IMR-90 (cell line): Measurements from ENCODE around the gene NCK1. TPM values are rescaled to one million over a fixed set of nuclear protein-coding genes. Genes with fewer than 3 reads are reported as not detected.

ENCODE experiments used
- ATAC-seq: fragments of 200-7000 bp; cut with Tn5 transposase; 2 replicates; pipeline ENCODE4 v1.9.1; 2020; ENCODE audit warnings: low read depth, mild to moderate bottlenecking, moderate library complexity
- BruUV-seq: library from RNA; stranded (reverse); fragments of 400-500 nt; replicated peaks from 2 replicates; lab custom pipeline; 2021; lab: Mats Ljungman, UMichigan
- CTCF ChIA-PET: fragments of 300-600 bp; formaldehyde crosslinking; extraction: SDS; loops from one replicate; lab custom pipeline; 2021; ENCODE audit warnings: antibody characterized with exemption; lab: Yijun Ruan, JAX
- POLR2A ChIA-PET: fragments of 300-600 bp; sonication (Branson Sonifier 250); formaldehyde crosslinking; loops from one replicate; lab custom pipeline; 2022; ENCODE audit warnings: antibody characterized with exemption; ENCODE audit not compliant: unreplicated experiment; lab: Charles Lee
- DNase-seq: peaks from one replicate; pipeline ENCODE4 v3.0.0; 2013
- H2AFZ ChIP-seq: replicated peaks from 2 replicates; pipeline ENCODE3; 2013; ENCODE audit warnings: low read length, mild to moderate bottlenecking; ENCODE audit not compliant: poor library complexity
- H2AK5ac ChIP-seq: 2 replicates; pipeline ENCODE4 v1.6.1; 2013; ENCODE audit warnings: low read depth, low read length, inconsistent platforms
- H2AK9ac ChIP-seq: replicated peaks from 2 replicates; pipeline ENCODE3; 2013; ENCODE audit warnings: mild to moderate bottlenecking, low read depth, low read length, moderate library complexity; ENCODE audit not compliant: poor library complexity
- H2BK120ac ChIP-seq: 2 replicates; pipeline ENCODE4 v1.6.1; 2013; ENCODE audit warnings: low read depth, low read length, inconsistent platforms
- H2BK15ac ChIP-seq: 3 replicates; pipeline ENCODE4 v1.6.1; 2013; ENCODE audit warnings: low read depth, low read length, inconsistent platforms
- H2BK20ac ChIP-seq: 2 replicates; pipeline ENCODE4 v1.6.1; 2013; ENCODE audit warnings: low read depth, mild to moderate bottlenecking, inconsistent platforms, low read length, moderate library complexity
- H2BK5ac ChIP-seq: 2 replicates; pipeline ENCODE4 v1.6.1; 2013; ENCODE audit warnings: mild to moderate bottlenecking, low read depth, low read length, inconsistent platforms; ENCODE audit not compliant: poor library complexity, severe bottlenecking
- H3K14ac ChIP-seq: replicated peaks from 2 replicates; pipeline ENCODE4 v1.6.1; 2013; ENCODE audit warnings: low read depth, low read length, inconsistent platforms
- H3K18ac ChIP-seq: 2 replicates; pipeline ENCODE4 v1.6.1; 2013; ENCODE audit warnings: low read depth, low read length, control low read depth
- H3K23ac ChIP-seq: 2 replicates; pipeline ENCODE4 v1.6.1; 2013; ENCODE audit warnings: low read depth, low read length, inconsistent platforms
- H3K27ac ChIP-seq: 2 replicates; pipeline ENCODE4 v1.5.1; 2013; ENCODE audit warnings: mild to moderate bottlenecking, control low read depth, low read length; ENCODE audit not compliant: insufficient read depth
- H3K27me3 ChIP-seq: 2 replicates; pipeline ENCODE4 v1.6.1; 2013; ENCODE audit warnings: low read length; ENCODE audit not compliant: control insufficient read depth, insufficient read depth
- H3K36me3 ChIP-seq: 2 replicates; pipeline ENCODE4 v1.6.1; 2013; ENCODE audit warnings: low read length, mixed read lengths; ENCODE audit not compliant: control insufficient read depth, insufficient read depth
- H3K4ac ChIP-seq: 2 replicates; pipeline ENCODE4 v1.6.1; 2013; ENCODE audit warnings: low read depth, low read length, inconsistent platforms
- H3K4me1 ChIP-seq: 2 replicates; pipeline ENCODE4 v1.6.1; 2013; ENCODE audit warnings: low read length, mixed read lengths; ENCODE audit not compliant: control insufficient read depth, insufficient read depth
- H3K4me2 ChIP-seq: 2 replicates; pipeline ENCODE4 v1.6.1; 2013; ENCODE audit warnings: low read depth, mild to moderate bottlenecking, control low read depth, low read length, moderate library complexity
- H3K4me3 ChIP-seq: 2 replicates; pipeline ENCODE4 v1.5.1; 2013; ENCODE audit warnings: low read depth, mild to moderate bottlenecking, control low read depth, low read length, moderate library complexity; ENCODE audit not compliant: insufficient read depth
- H3K56ac ChIP-seq: 2 replicates; pipeline ENCODE4 v1.6.1; 2013; ENCODE audit warnings: low read length, inconsistent platforms; ENCODE audit not compliant: insufficient read depth; ENCODE audit errors: extremely low read depth
- H3K79me1 ChIP-seq, 2 experiments: 2 replicates each; pipeline ENCODE4 v1.6.1; 2013; ENCODE audit warnings: low read length in 2 of 2, inconsistent platforms in 1 of 2, low read depth in 1 of 2
- H3K9ac ChIP-seq: 2 replicates; pipeline ENCODE4 v1.6.1; 2013; ENCODE audit warnings: low read depth, low read length, control low read depth
- H3K9me1 ChIP-seq: 2 replicates; pipeline ENCODE4 v1.6.1; 2013; ENCODE audit warnings: low read length, inconsistent platforms; ENCODE audit not compliant: insufficient read depth
- H3K9me3 ChIP-seq: 2 replicates; pipeline ENCODE4 v1.6.1; 2013; ENCODE audit warnings: low read length; ENCODE audit not compliant: control insufficient read depth, insufficient read depth
- H4K20me1 ChIP-seq: 2 replicates; pipeline ENCODE4 v1.6.1; 2013; ENCODE audit warnings: low read length, inconsistent platforms; ENCODE audit not compliant: insufficient read depth
- H4K5ac ChIP-seq: 2 replicates; pipeline ENCODE4 v1.6.1; 2013; ENCODE audit warnings: mild to moderate bottlenecking, low read depth, low read length, control low read depth
- H4K8ac ChIP-seq, 2 experiments: 2 replicates each; pipeline ENCODE4 v1.6.1; 2013; ENCODE audit warnings: low read depth in 2 of 2, low read length in 2 of 2, control low read depth in 1 of 2, inconsistent platforms in 1 of 2
- H4K91ac ChIP-seq: 2 replicates; pipeline ENCODE4 v1.6.1; 2013; ENCODE audit warnings: low read depth, low read length, inconsistent platforms; ENCODE audit not compliant: insufficient read depth
- BHLHE40 ChIP-seq: fragments of 150-350 bp; IDR thresholded peaks from 2 replicates; pipeline ENCODE4 v1.6.1; 2016; ENCODE audit warnings: mild to moderate bottlenecking, low read depth, low read length
- CEBPB ChIP-seq: IDR thresholded peaks from 2 replicates; pipeline ENCODE4 v1.6.1; 2012; ENCODE audit warnings: low read depth, low read length, improper control_type of control experiment
- MAFK ChIP-seq: IDR thresholded peaks from 2 replicates; pipeline ENCODE4 v1.6.1; 2012; ENCODE audit warnings: low read depth, low read length, improper control_type of control experiment
- MAZ ChIP-seq: IDR thresholded peaks from 2 replicates; pipeline ENCODE4 v1.6.1; 2012; ENCODE audit warnings: low read depth, mild to moderate bottlenecking, low read length, improper control_type of control experiment, moderate library complexity, borderline replicate concordance
- MXI1 ChIP-seq: IDR thresholded peaks from 2 replicates; pipeline ENCODE4 v1.6.1; 2012; ENCODE audit warnings: low read depth, mild to moderate bottlenecking, low read length, moderate library complexity, borderline replicate concordance
- NFE2L2 ChIP-seq: fragments of 150-350 bp; IDR thresholded peaks from 2 replicates; pipeline ENCODE4 v1.6.1; 2016; ENCODE audit warnings: low read depth, mild to moderate bottlenecking, low read length
- RAD21 ChIP-seq: IDR thresholded peaks from 2 replicates; pipeline ENCODE4 v1.6.1; 2012; ENCODE audit warnings: low read length, improper control_type of control experiment
- RFX5 ChIP-seq: IDR thresholded peaks from 2 replicates; pipeline ENCODE4 v1.8.0; 2012; ENCODE audit warnings: low read depth, mild to moderate bottlenecking, low read length, moderate library complexity
- SMC3 ChIP-seq: fragments of 150-350 bp; IDR thresholded peaks from 2 replicates; pipeline ENCODE4 v1.6.1; 2016; ENCODE audit warnings: low read depth, mild to moderate bottlenecking, antibody characterized with exemption, low read length, moderate library complexity
- WGBS, 2 experiments: methylation state at CpG; one replicate each; pipeline versions ENCODE4 v1.1.5 to v1.1.7; 2013; ENCODE audit warnings: missing lambda C conversion rate in 2 of 2; ENCODE audit not compliant: insufficient read length in 1 of 2; ENCODE audit errors: extremely low coverage in 2 of 2; 5-methylcytosine and 5-hydroxymethylcytosine counted together
- dilution Hi-C: fragments of 300-500 bp; cut with HindIII; formaldehyde crosslinking; loops from one replicate; pipeline ENCODE4 v1.14.3; 2018; ENCODE audit warnings: low sequenced_read_pairs; ENCODE audit not compliant: unreplicated experiment
- in situ Hi-C: fragments of 300-500 bp; cut with MboI; formaldehyde crosslinking; loops from 3 replicates; pipeline ENCODE4 v1.14.3; 2019; ENCODE audit warnings: low sequenced_read_pairs, inconsistent platforms, mixed read lengths
- intact Hi-C: fragments of 100-400 bp; cut with micrococcal nuclease; formaldehyde crosslinking; loops from 2 replicates; pipeline ENCODE4 v1.10.0; 2022
- polyA plus RNA-seq, 3 experiments: library from polyadenylated mRNA; depleted of rRNA; stranded (reverse); fragments of >200 nt; gene quantifications; 2 replicates each; pipeline ENCODE4 v1.2.3, GENCODE V29; 2012; ENCODE audit warnings: low replicate concordance in 1 of 3
- total RNA-seq: library from RNA; depleted of rRNA; stranded (reverse); fragments of >200 nt; gene quantifications from 2 replicates; pipeline ENCODE4 v1.2.3, GENCODE V29; 2012
- TF ChIP-seq, protein P1 (sequence below): conservative IDR thresholded peaks from 2 replicates; pipeline ENCODE4 v1.5.1; 2012; ENCODE audit warnings: mild to moderate bottlenecking, low read depth, low read length, improper control_type of control experiment
- TF ChIP-seq, protein P2 (sequence below): fragments of 150-350 bp; IDR thresholded peaks from 2 replicates; pipeline ENCODE4 v1.6.1; 2016; ENCODE audit warnings: low read depth, mild to moderate bottlenecking, low read length, moderate library complexity, borderline replicate concordance
- TF ChIP-seq, protein P3 (sequence below): fragments of 150-350 bp; IDR thresholded peaks from 2 replicates; pipeline ENCODE4 v1.6.1; 2017; ENCODE audit warnings: mild to moderate bottlenecking, antibody characterized with exemption, low read length, low read depth

Gene NCK1
- total and polyA plus RNA-seq, 2 of the 4 experiments (the other 2 are of a cell fraction): 23.7 to 24.3 TPM

DNA sequence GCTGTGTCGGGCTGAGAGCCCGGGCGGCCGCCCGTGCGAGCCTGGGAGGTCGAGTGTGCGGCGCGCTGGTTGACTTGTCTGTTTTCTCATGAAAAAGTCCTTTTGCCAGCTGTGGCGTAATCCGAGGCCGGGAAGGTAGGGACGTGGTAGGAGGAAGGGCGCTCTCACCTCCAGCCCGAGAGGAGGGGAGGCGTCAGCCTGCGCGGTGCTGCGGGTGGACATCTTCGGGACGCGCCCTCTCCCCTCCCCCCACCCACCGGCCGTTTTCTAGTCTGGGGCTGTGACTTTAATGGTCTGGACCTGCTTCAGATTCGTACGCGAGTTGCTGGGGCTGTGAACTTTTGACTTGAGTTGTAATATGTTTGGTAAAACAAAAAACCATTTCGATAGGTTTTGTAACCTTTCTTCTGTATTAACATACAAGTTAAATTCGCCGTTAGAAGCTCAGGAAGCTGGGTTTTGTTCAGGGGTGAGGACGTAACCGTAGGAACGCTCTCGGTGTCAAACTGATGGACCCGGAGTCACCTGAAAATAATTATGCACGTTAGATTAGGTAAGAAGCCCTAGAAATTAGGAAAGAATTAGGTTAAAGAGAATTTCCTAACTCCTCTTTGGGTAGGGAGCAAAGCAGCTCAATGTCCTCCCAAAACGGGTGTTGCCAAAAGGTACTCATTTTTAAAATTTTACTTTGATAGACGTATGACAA is 762 bp downstream of the NCK1 start:
- Histone ChIP-seq H3K23ac (peak overlapping the region; percentile 74; the same call in 1 of the 2 replicates), H2AK5ac (peak overlapping the region; percentile 60; the same call in 1 of the 2 replicates), H2BK15ac (no peak overlapping the region), H3K4me2 (peak overlapping the region; percentile 98), H2BK5ac (peak overlapping the region; percentile 87), H4K8ac (peak overlapping the region; percentile 41 to 49; a peak in 2 of 4 replicates), H3K56ac (peak overlapping the region; percentile 67; the same call in 1 of the 2 replicates), H3K4ac (peak overlapping the region; percentile 96), H3K27ac (peak overlapping the region; percentile 94), H3K9ac (peak overlapping the region; percentile 93), H3K14ac (peak overlapping the region; percentile 85), H3K18ac (peak overlapping the region; percentile 5), H3K27me3 (no peaks in the 10 kb centered on the region), H2BK20ac (no peak overlapping the region), H3K4me1 (peaks cover 6% of the 10 kb centered on the region), H3K79me1 (peaks cover 10 to 45% of the 10 kb centered on the region in 2 experiments), H3K9me1 (peaks cover 3% of the 10 kb centered on the region; the same call in 1 of the 2 replicates), H4K5ac (peak overlapping the region; percentile 10; the same call in 1 of the 2 replicates), H3K9me3 (no peaks in the 10 kb centered on the region), H3K36me3 (no peaks in the 10 kb centered on the region), H2AFZ (peak overlapping the region; percentile 95), H4K20me1 (peaks cover 11% of the 10 kb centered on the region; the same call in 1 of the 2 replicates), H3K4me3 (peak overlapping the region; percentile 85), H2AK9ac (peak overlapping the region; percentile 89), H4K91ac (peak overlapping the region; percentile 72), H2BK120ac (peak overlapping the region; percentile 12; the same call in 1 of the 2 replicates)
- ChIA-PET CTCF (interaction anchor here (1.0 to 1.1 kb wide), 3 partner anchors 8 to 110 kb away, joined by 3 to 6 read pairs (median 3); partner anchors contain the start of gene STAG1), POLR2A (interaction anchor here (0.6 kb wide), 1 partner anchor 184 kb away, joined by 21 read pairs; no protein-coding TSS in a partner anchor)
- dilution Hi-C loops (no loop called here), in situ Hi-C loops (no loop called here), intact Hi-C loops (loop anchor here (2.0 to 5.0 kb wide), 5 partner anchors 76 to 665 kb away; partner anchors contain the start of genes IL20RB, MSL2 and STAG1)
- TF ChIP-seq, protein P1, sequence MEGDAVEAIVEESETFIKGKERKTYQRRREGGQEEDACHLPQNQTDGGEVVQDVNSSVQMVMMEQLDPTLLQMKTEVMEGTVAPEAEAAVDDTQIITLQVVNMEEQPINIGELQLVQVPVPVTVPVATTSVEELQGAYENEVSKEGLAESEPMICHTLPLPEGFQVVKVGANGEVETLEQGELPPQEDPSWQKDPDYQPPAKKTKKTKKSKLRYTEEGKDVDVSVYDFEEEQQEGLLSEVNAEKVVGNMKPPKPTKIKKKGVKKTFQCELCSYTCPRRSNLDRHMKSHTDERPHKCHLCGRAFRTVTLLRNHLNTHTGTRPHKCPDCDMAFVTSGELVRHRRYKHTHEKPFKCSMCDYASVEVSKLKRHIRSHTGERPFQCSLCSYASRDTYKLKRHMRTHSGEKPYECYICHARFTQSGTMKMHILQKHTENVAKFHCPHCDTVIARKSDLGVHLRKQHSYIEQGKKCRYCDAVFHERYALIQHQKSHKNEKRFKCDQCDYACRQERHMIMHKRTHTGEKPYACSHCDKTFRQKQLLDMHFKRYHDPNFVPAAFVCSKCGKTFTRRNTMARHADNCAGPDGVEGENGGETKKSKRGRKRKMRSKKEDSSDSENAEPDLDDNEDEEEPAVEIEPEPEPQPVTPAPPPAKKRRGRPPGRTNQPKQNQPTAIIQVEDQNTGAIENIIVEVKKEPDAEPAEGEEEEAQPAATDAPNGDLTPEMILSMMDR: no peak
- no peak for TF ChIP-seq NFE2L2
- TF ChIP-seq, protein P2, sequence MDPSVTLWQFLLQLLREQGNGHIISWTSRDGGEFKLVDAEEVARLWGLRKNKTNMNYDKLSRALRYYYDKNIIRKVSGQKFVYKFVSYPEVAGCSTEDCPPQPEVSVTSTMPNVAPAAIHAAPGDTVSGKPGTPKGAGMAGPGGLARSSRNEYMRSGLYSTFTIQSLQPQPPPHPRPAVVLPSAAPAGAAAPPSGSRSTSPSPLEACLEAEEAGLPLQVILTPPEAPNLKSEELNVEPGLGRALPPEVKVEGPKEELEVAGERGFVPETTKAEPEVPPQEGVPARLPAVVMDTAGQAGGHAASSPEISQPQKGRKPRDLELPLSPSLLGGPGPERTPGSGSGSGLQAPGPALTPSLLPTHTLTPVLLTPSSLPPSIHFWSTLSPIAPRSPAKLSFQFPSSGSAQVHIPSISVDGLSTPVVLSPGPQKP: no peak
- TF ChIP-seq MAZ: no peak
- TF ChIP-seq CEBPB: peak; percentile 62
- TF ChIP-seq, protein P3, sequence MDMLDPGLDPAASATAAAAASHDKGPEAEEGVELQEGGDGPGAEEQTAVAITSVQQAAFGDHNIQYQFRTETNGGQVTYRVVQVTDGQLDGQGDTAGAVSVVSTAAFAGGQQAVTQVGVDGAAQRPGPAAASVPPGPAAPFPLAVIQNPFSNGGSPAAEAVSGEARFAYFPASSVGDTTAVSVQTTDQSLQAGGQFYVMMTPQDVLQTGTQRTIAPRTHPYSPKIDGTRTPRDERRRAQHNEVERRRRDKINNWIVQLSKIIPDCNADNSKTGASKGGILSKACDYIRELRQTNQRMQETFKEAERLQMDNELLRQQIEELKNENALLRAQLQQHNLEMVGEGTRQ: no peak
- 0 out of 2 replicates have a peak, but pooled peaks have one; percentile 8 for TF ChIP-seq MXI1
- TF ChIP-seq SMC3: no peak
- TF ChIP-seq RAD21: no peak
- no peak for TF ChIP-seq BHLHE40
- TF ChIP-seq RFX5: no peak
- no peak for TF ChIP-seq MAFK
- DNase-seq (peak; percentile 57), ATAC-seq (peak; percentile 33)
- 0% methylated on average over 5 of the region's 39 CpGs; no CpG with 5 or more reads in 1 of the 2 experiments for WGBS, 2 experiments
- no TSS peak for BruUV-seq
